ENCODE measurements around the gene MBOAT1.

Gene MBOAT1

GRCh38 chr6:20126789-20127653, 85.2 kb downstream of the MBOAT1 start:
- no peak overlapping the region for H3K9ac ChIP-seq (ENCODE audit: low read length)
- H3K9me3 ChIP-seq (ENCODE audit: control insufficient read depth, low read length) = no peaks in the 10 kb centered on the region
- H3K4me3 ChIP-seq (ENCODE audit: low read length) = no peak overlapping the region
- H3K36me3 ChIP-seq (ENCODE audit: control insufficient read depth, insufficient read depth, low read length, severe bottlenecking) = no peaks in the 10 kb centered on the region
- H3K27me3 ChIP-seq (replicated peaks; ENCODE audit: control insufficient read depth, insufficient read depth, low read length) = no peaks in the 10 kb centered on the region
- DNase-seq (ENCODE audit: low read depth) = peak; percentile 67
- H3K4me1 ChIP-seq (ENCODE audit: control insufficient read depth, insufficient read depth, low read length) = peaks cover 23% of the 10 kb centered on the region

GRCh38 chr6:20126102-20126752, 86.0 kb downstream of the MBOAT1 start:
- Histone ChIP-seq H3K27me3 (replicated peaks; ENCODE audit: control insufficient read depth, insufficient read depth, low read length) (no peaks in the 10 kb centered on the region), H3K9me3 (ENCODE audit: control insufficient read depth, low read length) (no peaks in the 10 kb centered on the region), H3K4me3 (ENCODE audit: low read length) (no peak overlapping the region), H3K36me3 (ENCODE audit: control insufficient read depth, insufficient read depth, low read length, severe bottlenecking) (no peaks in the 10 kb centered on the region), H3K4me1 (ENCODE audit: control insufficient read depth, insufficient read depth, low read length) (peaks cover 23% of the 10 kb centered on the region), H3K9ac (ENCODE audit: low read length) (no peak overlapping the region)
- DNase-seq (ENCODE audit: low read depth) = no peak

- no peak for DNase-seq (ENCODE audit: low read depth)
- Histone ChIP-seq H3K4me3 (ENCODE audit: low read length) (no peak overlapping the region), H3K4me1 (ENCODE audit: control insufficient read depth, insufficient read depth, low read length) (peaks cover 9% of the 10 kb centered on the region), H3K9ac (ENCODE audit: low read length) (no peak overlapping the region), H3K36me3 (ENCODE audit: control insufficient read depth, insufficient read depth, low read length, severe bottlenecking) (no peaks in the 10 kb centered on the region), H3K9me3 (ENCODE audit: control insufficient read depth, low read length) (no peaks in the 10 kb centered on the region), H3K27me3 (replicated peaks; ENCODE audit: control insufficient read depth, insufficient read depth, low read length) (no peaks in the 10 kb centered on the region)
Measured at GRCh38 chr6:20124545-20124944, 87.7 kb downstream of the MBOAT1 start.

GRCh38 chr6:20119485-20119884, 92.8 kb downstream of the MBOAT1 start:
- H3K9me3 ChIP-seq (ENCODE audit: control insufficient read depth, low read length) = no peaks in the 10 kb centered on the region
- no peak overlapping the region for H3K4me3 ChIP-seq (ENCODE audit: low read length)
- no peak for DNase-seq (ENCODE audit: low read depth)
- no peaks in the 10 kb centered on the region for H3K4me1 ChIP-seq (ENCODE audit: control insufficient read depth, insufficient read depth, low read length)
- no peaks in the 10 kb centered on the region for H3K36me3 ChIP-seq (ENCODE audit: control insufficient read depth, insufficient read depth, low read length, severe bottlenecking)
- no peak overlapping the region for H3K9ac ChIP-seq (ENCODE audit: low read length)
- H3K27me3 ChIP-seq (replicated peaks; ENCODE audit: control insufficient read depth, insufficient read depth, low read length) = no peaks in the 10 kb centered on the region

DNA sequence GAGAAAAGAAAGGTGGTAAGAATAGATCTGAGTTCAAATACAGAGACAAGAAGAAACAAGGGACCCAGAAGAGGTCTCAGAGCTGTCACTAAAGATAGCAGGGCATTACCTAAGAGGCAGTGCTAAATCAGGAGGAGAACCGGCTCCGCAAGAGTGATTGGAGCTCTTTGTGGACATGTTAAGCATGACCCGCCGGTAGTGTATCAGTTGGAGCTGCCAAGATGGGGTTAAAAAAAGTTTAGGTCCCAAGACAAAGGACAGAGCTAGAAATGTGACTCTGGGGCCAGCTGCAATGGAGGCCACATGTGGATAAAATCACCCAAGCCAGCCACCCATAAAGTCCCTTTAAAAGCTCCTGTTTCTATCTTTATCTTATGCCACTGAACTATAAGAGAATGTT, 93.4 kb downstream of the MBOAT1 start:
- H3K9ac ChIP-seq (ENCODE audit: low read length) = no peak overlapping the region
- DNase-seq (ENCODE audit: low read depth) = no peak
- H3K36me3 ChIP-seq (ENCODE audit: control insufficient read depth, insufficient read depth, low read length, severe bottlenecking) = no peaks in the 10 kb centered on the region
- H3K27me3 ChIP-seq (replicated peaks; ENCODE audit: control insufficient read depth, insufficient read depth, low read length) = no peaks in the 10 kb centered on the region
- no peak overlapping the region for H3K4me3 ChIP-seq (ENCODE audit: low read length)
- H3K4me1 ChIP-seq (ENCODE audit: control insufficient read depth, insufficient read depth, low read length) = no peaks in the 10 kb centered on the region
- H3K9me3 ChIP-seq (ENCODE audit: control insufficient read depth, low read length) = no peaks in the 10 kb centered on the region

GRCh38 chr6:20117474-20117873, 94.8 kb downstream of the MBOAT1 start:
- no peak for DNase-seq (ENCODE audit: low read depth)
- Histone ChIP-seq H3K9ac (ENCODE audit: low read length) (no peak overlapping the region), H3K9me3 (ENCODE audit: control insufficient read depth, low read length) (no peaks in the 10 kb centered on the region), H3K36me3 (ENCODE audit: control insufficient read depth, insufficient read depth, low read length, severe bottlenecking) (no peaks in the 10 kb centered on the region), H3K4me3 (ENCODE audit: low read length) (no peak overlapping the region), H3K27me3 (replicated peaks; ENCODE audit: control insufficient read depth, insufficient read depth, low read length) (no peaks in the 10 kb centered on the region), H3K4me1 (ENCODE audit: control insufficient read depth, insufficient read depth, low read length) (no peaks in the 10 kb centered on the region)

DNA sequence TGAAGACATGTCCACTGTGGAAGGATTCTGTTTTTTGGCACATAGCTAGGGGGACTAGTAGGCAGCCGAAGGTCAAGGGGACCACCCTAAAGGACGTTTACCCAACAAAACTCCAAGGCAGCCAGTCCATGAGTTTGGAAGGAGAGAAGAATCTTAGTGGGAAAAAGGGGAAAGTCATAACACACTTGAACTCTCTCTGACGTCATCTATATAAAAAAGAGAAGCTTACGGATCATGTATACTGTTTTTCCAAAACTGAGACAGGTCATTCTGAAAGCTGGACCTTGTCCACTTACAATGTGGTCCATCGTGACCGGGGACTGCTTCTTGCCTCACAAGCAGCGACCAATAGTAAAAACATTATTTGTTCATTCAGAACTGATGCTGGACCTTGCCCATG, 95.5 kb downstream of the MBOAT1 start:
- H3K9me3 ChIP-seq (ENCODE audit: control insufficient read depth, low read length) = no peaks in the 10 kb centered on the region
- no peaks in the 10 kb centered on the region for H3K36me3 ChIP-seq (ENCODE audit: control insufficient read depth, insufficient read depth, low read length, severe bottlenecking)
- H3K4me3 ChIP-seq (ENCODE audit: low read length) = no peak overlapping the region
- H3K9ac ChIP-seq (ENCODE audit: low read length) = no peak overlapping the region
- DNase-seq (ENCODE audit: low read depth) = no peak
- no peaks in the 10 kb centered on the region for H3K4me1 ChIP-seq (ENCODE audit: control insufficient read depth, insufficient read depth, low read length)
- no peaks in the 10 kb centered on the region for H3K27me3 ChIP-seq (replicated peaks; ENCODE audit: control insufficient read depth, insufficient read depth, low read length)

GRCh38 chr6:20115246-20115980, 96.9 kb downstream of the MBOAT1 start:
- no peak for DNase-seq (ENCODE audit: low read depth)
- Histone ChIP-seq H3K4me3 (ENCODE audit: low read length) (no peak overlapping the region), H3K9me3 (ENCODE audit: control insufficient read depth, low read length) (no peaks in the 10 kb centered on the region), H3K9ac (ENCODE audit: low read length) (no peak overlapping the region), H3K36me3 (ENCODE audit: control insufficient read depth, insufficient read depth, low read length, severe bottlenecking) (no peaks in the 10 kb centered on the region), H3K27me3 (replicated peaks; ENCODE audit: control insufficient read depth, insufficient read depth, low read length) (no peaks in the 10 kb centered on the region), H3K4me1 (ENCODE audit: control insufficient read depth, insufficient read depth, low read length) (no peaks in the 10 kb centered on the region)

- Histone ChIP-seq H3K27me3 (replicated peaks; ENCODE audit: control insufficient read depth, insufficient read depth, low read length) (no peaks in the 10 kb centered on the region), H3K9me3 (ENCODE audit: control insufficient read depth, low read length) (no peaks in the 10 kb centered on the region), H3K4me1 (ENCODE audit: control insufficient read depth, insufficient read depth, low read length) (no peaks in the 10 kb centered on the region), H3K4me3 (ENCODE audit: low read length) (no peak overlapping the region), H3K36me3 (ENCODE audit: control insufficient read depth, insufficient read depth, low read length, severe bottlenecking) (no peaks in the 10 kb centered on the region), H3K9ac (ENCODE audit: low read length) (no peak overlapping the region)
- DNase-seq (ENCODE audit: low read depth) = no peak
Measured at GRCh38 chr6:20113649-20114224, 98.5 kb downstream of the MBOAT1 start.

DNA sequence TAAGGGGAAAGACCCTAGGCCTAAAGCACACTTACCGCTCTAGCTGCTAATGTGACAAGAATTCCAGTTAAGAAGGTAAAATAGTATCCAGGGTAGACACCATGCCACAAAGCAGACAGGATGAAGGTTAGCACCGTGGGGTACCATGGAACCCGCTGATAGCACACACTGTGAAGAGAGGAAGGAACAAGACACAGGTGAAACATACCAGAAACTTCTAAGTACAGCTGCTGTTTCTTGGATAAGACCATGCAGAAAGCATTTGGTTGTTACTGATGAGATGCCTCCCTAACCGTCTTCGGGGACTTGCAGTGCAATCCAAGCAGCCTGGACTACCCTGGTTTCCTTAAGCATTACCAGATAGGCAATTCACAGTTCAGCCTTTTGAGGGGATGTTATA, 99.4 kb downstream of the MBOAT1 start:
- H3K36me3 ChIP-seq (ENCODE audit: control insufficient read depth, insufficient read depth, low read length, severe bottlenecking) = no peaks in the 10 kb centered on the region
- H3K4me1 ChIP-seq (ENCODE audit: control insufficient read depth, insufficient read depth, low read length) = no peaks in the 10 kb centered on the region
- no peak overlapping the region for H3K9ac ChIP-seq (ENCODE audit: low read length)
- H3K9me3 ChIP-seq (ENCODE audit: control insufficient read depth, low read length) = no peaks in the 10 kb centered on the region
- H3K27me3 ChIP-seq (replicated peaks; ENCODE audit: control insufficient read depth, insufficient read depth, low read length) = no peaks in the 10 kb centered on the region
- no peak for DNase-seq (ENCODE audit: low read depth)
- H3K4me3 ChIP-seq (ENCODE audit: low read length) = no peak overlapping the region

- Histone ChIP-seq H3K9ac (ENCODE audit: low read length) (no peak overlapping the region), H3K4me3 (ENCODE audit: low read length) (no peak overlapping the region), H3K27me3 (replicated peaks; ENCODE audit: control insufficient read depth, insufficient read depth, low read length) (no peaks in the 10 kb centered on the region), H3K36me3 (ENCODE audit: control insufficient read depth, insufficient read depth, low read length, severe bottlenecking) (no peaks in the 10 kb centered on the region), H3K4me1 (ENCODE audit: control insufficient read depth, insufficient read depth, low read length) (no peaks in the 10 kb centered on the region), H3K9me3 (ENCODE audit: control insufficient read depth, low read length) (no peaks in the 10 kb centered on the region)
- no peak for DNase-seq (ENCODE audit: low read depth)
Measured at GRCh38 chr6:20112241-20112640, 100.0 kb downstream of the MBOAT1 start.
